ENCODE measurements around the gene NTSR2. TPM values are rescaled to one million over a fixed set of nuclear protein-coding genes. Genes with fewer than 3 reads are reported as not detected.

The NTSR2 gene
- total and polyA plus RNA-seq, 2 donors from 2014 or later, result not detected

DNA sequence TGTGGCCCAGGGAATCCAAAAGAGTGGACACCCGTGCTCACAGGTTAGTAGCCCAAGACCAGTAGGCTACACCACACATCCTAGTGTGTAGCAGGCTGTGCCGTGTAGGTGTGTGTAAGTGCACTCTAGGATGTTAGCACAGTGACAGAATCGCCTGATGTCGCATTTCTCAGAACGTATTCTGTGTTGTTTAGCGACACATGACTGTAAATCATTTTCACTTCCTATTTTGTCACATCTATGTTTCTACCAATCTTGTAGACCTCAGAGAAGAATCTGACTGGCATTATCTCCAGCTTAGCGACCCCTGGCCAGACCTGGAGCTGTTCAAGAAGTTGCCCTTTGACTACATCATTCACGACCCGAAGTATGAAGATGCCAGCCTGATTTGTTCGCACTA is 45.1 kb downstream of the NTSR2 start:
- Histone ChIP-seq H3K27me3 (ENCODE audit: control insufficient read depth, insufficient read depth, low read length) (no peaks in the 10 kb centered on the region), H3K4me3 (ENCODE audit: low read length in 3 of 3) (no peak overlapping the region), H3K36me3 (ENCODE audit: control insufficient read depth in 2 of 3, insufficient read depth in 3 of 3, low read length in 3 of 3) (no peaks in the 10 kb centered on the region), H3K27ac (ENCODE audit: low read depth in 2 of 2, low read length in 2 of 2) (no peak overlapping the region), H3K9me3 (ENCODE audit: control insufficient read depth in 2 of 3, insufficient read depth in 1 of 3, low read length in 3 of 3) (no peaks in the 10 kb centered on the region), H3K4me1 (ENCODE audit: control insufficient read depth in 2 of 3, insufficient read depth in 2 of 3, low read depth in 1 of 3, low read length in 3 of 3) (no peaks in the 10 kb centered on the region), H3K9ac (ENCODE audit: low read length in 3 of 3) (no peak overlapping the region)
- DNase-seq, result no peak
- TF ChIP-seq, protein P1, sequence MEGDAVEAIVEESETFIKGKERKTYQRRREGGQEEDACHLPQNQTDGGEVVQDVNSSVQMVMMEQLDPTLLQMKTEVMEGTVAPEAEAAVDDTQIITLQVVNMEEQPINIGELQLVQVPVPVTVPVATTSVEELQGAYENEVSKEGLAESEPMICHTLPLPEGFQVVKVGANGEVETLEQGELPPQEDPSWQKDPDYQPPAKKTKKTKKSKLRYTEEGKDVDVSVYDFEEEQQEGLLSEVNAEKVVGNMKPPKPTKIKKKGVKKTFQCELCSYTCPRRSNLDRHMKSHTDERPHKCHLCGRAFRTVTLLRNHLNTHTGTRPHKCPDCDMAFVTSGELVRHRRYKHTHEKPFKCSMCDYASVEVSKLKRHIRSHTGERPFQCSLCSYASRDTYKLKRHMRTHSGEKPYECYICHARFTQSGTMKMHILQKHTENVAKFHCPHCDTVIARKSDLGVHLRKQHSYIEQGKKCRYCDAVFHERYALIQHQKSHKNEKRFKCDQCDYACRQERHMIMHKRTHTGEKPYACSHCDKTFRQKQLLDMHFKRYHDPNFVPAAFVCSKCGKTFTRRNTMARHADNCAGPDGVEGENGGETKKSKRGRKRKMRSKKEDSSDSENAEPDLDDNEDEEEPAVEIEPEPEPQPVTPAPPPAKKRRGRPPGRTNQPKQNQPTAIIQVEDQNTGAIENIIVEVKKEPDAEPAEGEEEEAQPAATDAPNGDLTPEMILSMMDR (IDR thresholded peaks at IDR 0.05; ENCODE audit: borderline replicate concordance, extremely low read depth, insufficient read depth), result no peak
- intact Hi-C loops (cut with DNase I), result no loop called here
- FAIRE-seq, result no peak

DNA sequence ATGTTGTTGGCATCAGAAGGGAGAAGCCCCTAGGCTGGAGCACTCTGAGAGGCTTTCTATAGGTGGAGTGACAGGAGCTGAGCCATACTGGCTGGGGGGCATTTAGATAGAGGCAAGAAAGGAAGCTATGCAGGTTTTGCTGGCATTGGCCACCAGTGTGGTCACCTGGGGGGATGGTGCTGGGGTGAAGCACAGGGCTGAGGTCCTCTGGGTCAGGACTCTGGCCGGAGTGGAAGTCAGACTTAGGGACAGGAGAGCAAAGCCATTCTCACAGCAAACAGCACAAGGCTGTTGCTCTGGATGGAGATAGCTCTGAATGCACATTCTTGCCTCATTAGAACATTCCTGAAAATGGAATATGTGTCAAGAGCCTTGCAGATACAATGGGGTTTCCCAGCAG is 47.4 kb downstream of the NTSR2 start:
- Histone ChIP-seq H3K36me3 (ENCODE audit: control insufficient read depth in 2 of 3, insufficient read depth in 3 of 3, low read length in 3 of 3) (no peaks in the 10 kb centered on the region), H3K27ac (ENCODE audit: low read depth in 2 of 2, low read length in 2 of 2) (no peak overlapping the region), H3K9ac (ENCODE audit: low read length in 3 of 3) (no peak overlapping the region), H3K4me3 (ENCODE audit: low read length in 3 of 3) (no peak overlapping the region), H3K27me3 (ENCODE audit: control insufficient read depth, insufficient read depth, low read length) (no peaks in the 10 kb centered on the region), H3K4me1 (ENCODE audit: control insufficient read depth in 2 of 3, insufficient read depth in 2 of 3, low read depth in 1 of 3, low read length in 3 of 3) (no peaks in the 10 kb centered on the region), H3K9me3 (ENCODE audit: control insufficient read depth in 2 of 3, insufficient read depth in 1 of 3, low read length in 3 of 3) (no peaks in the 10 kb centered on the region)
- TF ChIP-seq, protein P1 (IDR thresholded peaks at IDR 0.05; ENCODE audit: borderline replicate concordance, extremely low read depth, insufficient read depth), result no peak
- FAIRE-seq (no peak), DNase-seq (no peak)
- intact Hi-C loops (cut with DNase I), result no loop called here

DNA sequence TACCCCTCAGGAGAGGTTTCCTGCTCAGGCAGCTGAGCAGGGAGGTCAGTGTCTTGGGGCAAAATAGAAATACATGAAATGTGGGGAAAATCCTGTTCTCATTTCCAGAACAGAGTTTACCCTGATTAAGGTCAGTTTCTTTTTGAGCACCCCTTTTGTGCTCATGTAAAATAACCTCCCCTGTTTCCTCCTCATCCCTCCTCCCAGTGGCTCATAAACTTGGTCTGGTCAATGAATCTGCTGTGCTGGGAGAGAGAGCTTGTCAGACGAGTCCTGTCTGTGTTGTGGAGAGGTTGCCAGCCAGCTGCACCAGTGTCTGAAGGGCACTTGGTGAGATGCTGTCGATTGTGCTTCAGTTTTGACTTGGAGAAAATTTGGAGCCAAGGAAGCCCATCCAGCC is 48.6 kb downstream of the NTSR2 start:
- no peak overlapping the region for H3K9ac ChIP-seq (ENCODE audit: low read length in 3 of 3)
- DNase-seq (no peak), FAIRE-seq (no peak)
- no peaks in the 10 kb centered on the region for H3K36me3 ChIP-seq (ENCODE audit: control insufficient read depth in 2 of 3, insufficient read depth in 3 of 3, low read length in 3 of 3)
- H3K27me3 ChIP-seq (ENCODE audit: control insufficient read depth, insufficient read depth, low read length), result no peaks in the 10 kb centered on the region
- H3K27ac ChIP-seq (ENCODE audit: low read depth in 2 of 2, low read length in 2 of 2), result no peak overlapping the region
- no peak overlapping the region for H3K4me3 ChIP-seq (ENCODE audit: low read length in 3 of 3)
- intact Hi-C loops (cut with DNase I), result no loop called here
- TF ChIP-seq, protein P1 (IDR thresholded peaks at IDR 0.05; ENCODE audit: borderline replicate concordance, extremely low read depth, insufficient read depth), result no peak
- no peaks in the 10 kb centered on the region for H3K4me1 ChIP-seq (ENCODE audit: control insufficient read depth in 2 of 3, insufficient read depth in 2 of 3, low read depth in 1 of 3, low read length in 3 of 3)
- H3K9me3 ChIP-seq (ENCODE audit: control insufficient read depth in 2 of 3, insufficient read depth in 1 of 3, low read length in 3 of 3), result no peaks in the 10 kb centered on the region

DNA sequence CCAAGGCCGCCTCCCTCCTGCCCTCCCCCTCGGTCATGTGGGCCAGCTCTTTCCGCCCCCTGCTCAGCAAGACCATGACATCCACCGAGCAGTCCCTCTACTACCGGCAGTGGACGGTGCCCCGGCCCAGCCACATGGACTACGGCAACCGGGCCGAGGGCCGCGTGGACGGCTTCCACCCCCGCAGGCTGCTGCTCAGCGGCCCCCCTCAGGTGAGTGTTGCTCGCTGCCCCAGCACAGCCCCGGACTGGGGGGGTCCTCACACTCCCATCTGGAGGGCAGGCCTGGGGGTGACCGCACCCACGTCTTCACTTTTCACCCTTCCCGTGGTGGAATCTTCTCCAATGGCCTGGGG is 51.3 kb downstream of the NTSR2 start:
- FAIRE-seq, result no peak
- Histone ChIP-seq H3K4me3 (ENCODE audit: low read length in 3 of 3) (no peak overlapping the region), H3K4me1 (ENCODE audit: control insufficient read depth in 2 of 3, insufficient read depth in 2 of 3, low read depth in 1 of 3, low read length in 3 of 3) (no peaks in the 10 kb centered on the region), H3K9me3 (ENCODE audit: control insufficient read depth in 2 of 3, insufficient read depth in 1 of 3, low read length in 3 of 3) (no peaks in the 10 kb centered on the region), H3K36me3 (ENCODE audit: control insufficient read depth in 2 of 3, insufficient read depth in 3 of 3, low read length in 3 of 3) (peaks cover 0 to 2% (median 0%) of the 10 kb centered on the region in 3 donors), H3K27me3 (ENCODE audit: control insufficient read depth, insufficient read depth, low read length) (no peaks in the 10 kb centered on the region), H3K27ac (ENCODE audit: low read depth in 2 of 2, low read length in 2 of 2) (no peak overlapping the region), H3K9ac (ENCODE audit: low read length in 3 of 3) (no peak overlapping the region)
- intact Hi-C loops (cut with DNase I), result no loop called here
- DNase-seq, result no peak
- TF ChIP-seq, protein P1 (IDR thresholded peaks at IDR 0.05; ENCODE audit: borderline replicate concordance, extremely low read depth, insufficient read depth), result no peak

Data from kidney (tissue), 14 donors.